ENCODE measurements around the gene ANAPC15. TPM values are rescaled to one million over a fixed set of nuclear protein-coding genes. Genes with fewer than 3 reads are reported as not detected.

Gene ANAPC15
- total and polyA plus RNA-seq, 9 of the 15 experiments (the other 6 are each of a cell fraction or from before 2014, with no cell fraction given): 53.0 to 254 (median 75.7) TPM

- Histone ChIP-seq H4K20me1 (replicated peaks; ENCODE audit: control insufficient read depth, insufficient read depth, low read length) (no peaks in the 10 kb centered on the region), H3K4me3 (no peak overlapping the region), H3K27me3 (ENCODE audit: control insufficient read depth in 2 of 2, insufficient read depth in 2 of 2, low read length in 2 of 2) (no peaks in the 10 kb centered on the region), H3K27ac (ENCODE audit: extremely low read depth, low read depth, low read length) (no peak overlapping the region), H3K4me1 (replicated peaks in 1 of 2; ENCODE audit: control insufficient read depth in 2 of 2, insufficient read depth in 2 of 2, low read length in 2 of 2) (peaks cover 3 to 4% of the 10 kb centered on the region in 2 experiments; a peak in 3 of 5 replicates), H3K4me2 (ENCODE audit: insufficient read depth, low read length) (no peak overlapping the region), H3K9me1 (ENCODE audit: control insufficient read depth, insufficient read depth, low read length) (no peaks in the 10 kb centered on the region), H3K9me3 (replicated peaks; ENCODE audit: control insufficient read depth, insufficient read depth, low read depth, low read length) (no peaks in the 10 kb centered on the region), H3K36me3 (ENCODE audit: control insufficient read depth, insufficient read depth, low read length) (no peaks in the 10 kb centered on the region), H3K9ac (ENCODE audit: insufficient read depth in 1 of 2, low read depth in 2 of 2, low read length in 2 of 2) (no peak overlapping the region), H2AFZ (ENCODE audit: low read depth, low read length) (no peak overlapping the region), H3K79me2 (ENCODE audit: control insufficient read depth, insufficient read depth, low read length) (no peaks in the 10 kb centered on the region)
- no peak for ATAC-seq
- ChIA-PET CTCF (ENCODE audit: low intra/inter-chr PET ratio) (no interaction called here), POLR2A (interaction anchor here (1.2 to 1.7 kb wide), 2 partner anchors 28 to 83 kb away, joined by 3 read pairs; partner anchors contain the start of gene ANAPC15)
- 46% methylated on average over 2 of the region's 2 CpGs for WGBS (ENCODE audit: insufficient coverage, low coverage, missing lambda C conversion rate)
- in situ Hi-C loops (cut with MboI): no loop called here
- no peak for FAIRE-seq
- intact Hi-C loops (cut with micrococcal nuclease): no loop called here
- DNase-seq (ENCODE audit: extremely low read depth in 1 of 4, low spot score in 3 of 4): no peak
- no TSS peak for BruUV-seq (replicated peaks)
- TF ChIP-seq ZNF277 (CRISPR knock-in tag; IDR thresholded peaks at IDR 0.05; ENCODE audit: borderline replicate concordance) (no peak), ZNF174 (CRISPR knock-in tag; IDR thresholded peaks at IDR 0.05) (no peak), HMBOX1 (IDR thresholded peaks at IDR 0.05) (no peak), ILF3 (IDR thresholded peaks at IDR 0.05; ENCODE audit: borderline replicate concordance) (no peak), ZBTB8A (IDR thresholded peaks at IDR 0.05; ENCODE audit: partially characterized antibody) (no peak), ZNF407 (IDR thresholded peaks at IDR 0.05; ENCODE audit: low read depth) (no peak), ZNF324 (CRISPR knock-in tag; IDR thresholded peaks at IDR 0.05) (no peak), BDP1 (IDR thresholded peaks at IDR 0.05; ENCODE audit: insufficient read depth, insufficient read length) (no peak), ZNF133 (CRISPR knock-in tag; IDR thresholded peaks at IDR 0.05) (no peak), TBP (optimal IDR thresholded peaks at IDR 0.05; ENCODE audit: low read depth, low read length) (no peak), ERF (CRISPR knock-in tag; IDR thresholded peaks at IDR 0.05) (no peak), TOE1 (IDR thresholded peaks at IDR 0.05; ENCODE audit: borderline replicate concordance) (no peak), TOE1 (CRISPR knock-in tag; IDR thresholded peaks at IDR 0.05; ENCODE audit: borderline replicate concordance, low read depth) (no peak)
Observed at GRCh38 chr11:72140661-72141060, 28.2 kb upstream of the ANAPC15 start.
